Activated CD4-positive, CD25-positive, alpha-beta regulatory T cell treated with anti-CD3 and anti-CD28 coated beads, Interleukin-2, amount 50 U/mL, for 72 hours (primary cell): ENCODE measurements around the gene AFAP1.

Experiments
- DNase-seq: peaks from one replicate; pipeline ENCODE4 v3.0.0; 2021

AFAP1 gene

DNA sequence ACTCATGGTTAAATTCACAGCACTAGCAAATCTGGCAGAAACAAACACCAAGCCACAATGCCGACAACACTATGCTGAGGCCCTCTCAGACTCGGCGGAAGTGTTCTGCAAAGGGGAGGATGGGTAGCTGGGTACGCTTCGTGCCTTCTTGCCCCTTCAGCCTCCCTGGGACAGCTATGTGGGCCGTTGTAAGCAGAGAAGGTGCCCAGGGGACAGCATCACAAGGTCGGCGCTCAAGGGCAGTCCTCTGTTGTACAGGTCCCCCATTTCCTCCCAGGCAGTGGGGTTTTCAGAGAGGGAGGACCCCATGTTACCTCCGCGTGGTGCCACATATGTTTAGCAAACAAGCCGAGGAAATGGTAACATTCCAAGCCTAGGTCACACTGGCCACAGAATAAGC is 173.6 kb downstream of the AFAP1 start:
- no peak for DNase-seq

DNA sequence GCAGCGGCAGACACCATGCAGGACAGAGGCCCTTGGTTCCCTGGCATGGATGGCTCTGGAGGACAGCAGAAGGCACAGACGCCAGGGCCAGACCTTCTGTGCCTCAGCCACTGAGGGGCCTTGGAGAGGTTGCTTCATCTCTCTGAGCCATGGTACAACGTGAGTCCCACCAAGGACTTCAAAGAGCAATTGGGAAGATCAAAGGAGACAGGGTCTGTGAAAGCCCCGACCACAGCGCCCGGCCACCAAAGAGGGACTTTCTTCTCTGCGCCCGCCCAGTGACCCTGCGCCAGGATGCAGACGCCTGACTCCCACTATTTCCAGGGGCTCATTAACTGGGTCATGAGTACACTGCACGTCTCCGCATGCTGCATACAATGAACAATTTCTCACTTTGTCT is 174.0 kb downstream of the AFAP1 start:
- DNase-seq, result no peak

DNA sequence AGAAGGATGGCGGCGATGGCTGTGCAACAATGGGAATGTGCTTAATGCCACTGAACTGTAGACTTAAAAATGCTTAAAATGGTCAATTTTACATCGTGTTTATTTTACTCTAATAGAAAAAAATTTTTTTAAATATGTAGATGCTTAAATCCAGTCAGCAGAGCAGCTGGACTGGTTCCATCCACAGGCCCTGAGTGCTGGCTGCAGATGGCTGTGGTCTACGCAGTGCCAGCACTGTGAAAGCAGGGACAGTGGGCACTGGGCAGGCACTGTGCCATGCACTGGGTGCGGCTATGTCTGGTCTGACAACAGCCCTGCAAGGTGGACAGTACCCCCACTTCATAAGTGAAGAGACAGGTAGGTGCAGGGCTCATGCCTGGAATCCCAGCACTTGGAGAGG is 175.2 kb downstream of the AFAP1 start:
- DNase-seq, result no peak

DNA sequence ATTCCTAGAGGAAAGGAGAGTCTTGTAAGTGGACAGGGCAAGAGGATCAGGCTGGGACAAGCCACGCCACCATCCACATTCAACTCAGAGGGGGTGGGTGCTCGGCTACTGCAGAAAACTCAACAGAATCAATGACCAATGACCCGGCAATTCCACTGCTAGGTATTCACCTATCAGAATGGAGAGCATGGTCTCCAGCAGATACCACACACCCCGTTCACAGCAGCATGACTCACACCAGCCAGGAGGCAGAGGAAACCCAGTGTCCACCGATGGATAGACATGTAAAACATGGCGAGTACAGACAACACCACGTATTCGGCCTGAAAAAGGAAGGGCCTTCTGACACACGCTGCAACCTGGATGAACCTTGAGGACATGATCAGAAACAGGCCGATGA is 175.9 kb downstream of the AFAP1 start:
- no peak for DNase-seq

DNA sequence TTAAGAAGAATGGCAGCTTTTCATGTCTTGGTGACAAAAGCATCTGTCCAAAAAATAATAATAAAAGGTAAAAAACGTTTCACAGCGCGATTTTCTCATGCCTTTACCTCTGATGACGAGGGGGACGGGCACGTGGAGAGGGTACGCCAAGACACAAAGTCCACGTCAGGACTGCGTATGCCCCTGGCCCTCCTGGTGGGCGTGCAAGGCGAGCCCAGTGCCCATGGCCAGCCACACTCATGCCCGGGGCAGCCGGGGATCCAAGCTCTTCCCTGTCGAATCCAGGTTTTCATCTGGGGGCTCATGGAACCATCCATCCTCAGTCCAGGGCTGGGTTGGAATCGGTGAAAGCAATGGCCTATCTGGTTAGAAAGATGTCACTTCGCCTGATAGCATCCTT is 176.6 kb downstream of the AFAP1 start:
- DNase-seq, result no peak

DNA sequence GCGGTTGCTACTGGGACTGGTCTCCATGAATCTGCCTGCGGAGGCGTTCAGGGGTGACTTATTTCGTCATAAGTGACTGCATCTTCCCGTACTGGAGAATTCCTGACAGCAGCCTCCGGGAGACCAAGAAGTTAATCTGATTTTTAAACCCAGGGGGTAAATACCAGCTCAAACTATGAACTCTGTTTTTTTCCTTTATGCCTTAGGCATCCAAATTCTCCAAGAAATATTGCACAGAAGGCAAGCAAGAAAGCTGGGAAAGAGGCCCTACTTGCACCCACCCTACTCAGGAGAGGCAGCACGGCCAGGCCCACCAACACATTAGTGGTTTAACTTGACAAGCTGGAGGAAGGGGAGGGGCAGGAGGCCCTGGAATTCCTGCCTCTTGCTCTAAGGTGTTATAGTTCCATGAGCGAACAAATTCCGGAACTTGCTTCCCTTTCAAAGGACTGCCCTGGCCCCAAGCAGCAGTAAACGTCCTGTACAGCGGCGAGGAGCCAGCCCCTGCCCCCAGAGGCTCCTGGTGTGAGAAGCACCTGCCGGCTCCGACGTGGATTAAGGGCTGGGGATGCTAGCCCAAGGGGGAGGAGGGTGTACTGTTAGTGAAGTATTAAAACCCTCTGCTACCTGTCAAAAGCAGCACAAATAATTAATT is 177.2 kb downstream of the AFAP1 start:
- no peak for DNase-seq

DNA sequence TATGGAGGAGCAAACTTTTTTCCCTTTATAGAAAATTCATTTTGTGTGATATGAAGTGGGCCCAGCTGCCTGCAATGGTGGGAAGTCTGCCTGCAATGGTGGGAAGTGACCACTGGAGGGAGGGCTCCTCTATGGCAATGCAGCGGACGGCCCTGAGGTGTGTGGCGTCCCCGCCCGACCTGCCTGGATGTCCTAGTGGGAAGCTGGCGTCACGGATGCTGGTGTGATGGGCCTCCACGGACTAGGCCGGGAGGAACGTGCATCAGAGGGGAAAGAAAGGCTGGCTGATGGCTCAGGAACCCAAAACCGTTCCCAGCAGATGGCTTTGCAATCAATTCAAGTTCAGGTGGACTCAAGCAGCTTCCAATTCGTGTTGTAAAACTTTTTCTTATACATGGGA is 177.9 kb downstream of the AFAP1 start:
- no peak for DNase-seq

DNA sequence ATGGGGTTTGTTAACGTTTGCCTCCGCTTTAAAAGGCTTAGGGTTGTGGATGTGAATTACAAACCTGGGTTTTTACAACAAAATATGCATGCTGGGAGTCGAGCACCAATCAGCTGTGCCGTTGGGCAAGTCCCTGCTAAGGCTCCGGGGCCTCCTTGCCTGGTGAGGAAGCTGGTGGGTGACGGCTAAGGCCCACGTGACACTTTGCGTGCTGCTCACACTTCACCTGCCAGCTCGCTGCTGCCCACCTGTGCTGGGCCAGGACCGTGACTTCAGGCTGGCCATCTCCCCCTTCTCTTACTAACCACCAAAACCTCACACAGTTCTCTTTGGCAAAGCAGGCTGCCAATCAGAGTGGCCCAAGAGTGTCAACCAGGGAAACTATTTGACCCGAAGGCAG is 178.3 kb downstream of the AFAP1 start:
- DNase-seq, result no peak

DNA sequence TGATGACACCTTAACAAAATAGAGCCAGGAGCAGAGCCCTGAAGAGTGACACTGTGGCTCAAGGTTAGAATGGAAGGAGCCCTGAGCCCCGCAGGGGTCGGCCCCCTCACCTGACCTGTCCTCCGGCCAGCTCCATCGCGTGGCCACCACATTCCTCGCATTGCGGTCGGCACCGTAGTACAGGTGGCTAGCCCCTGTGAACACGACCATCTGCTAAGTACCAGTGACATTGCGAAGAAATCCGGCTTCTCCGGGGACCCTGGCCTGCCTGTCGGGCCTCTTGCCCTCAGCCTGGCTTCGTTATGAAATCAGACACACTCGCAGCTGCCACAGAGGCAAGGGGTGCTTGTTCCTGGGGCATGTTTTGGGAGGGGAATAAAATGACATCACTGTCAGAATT is 179.0 kb downstream of the AFAP1 start:
- no peak for DNase-seq

DNA sequence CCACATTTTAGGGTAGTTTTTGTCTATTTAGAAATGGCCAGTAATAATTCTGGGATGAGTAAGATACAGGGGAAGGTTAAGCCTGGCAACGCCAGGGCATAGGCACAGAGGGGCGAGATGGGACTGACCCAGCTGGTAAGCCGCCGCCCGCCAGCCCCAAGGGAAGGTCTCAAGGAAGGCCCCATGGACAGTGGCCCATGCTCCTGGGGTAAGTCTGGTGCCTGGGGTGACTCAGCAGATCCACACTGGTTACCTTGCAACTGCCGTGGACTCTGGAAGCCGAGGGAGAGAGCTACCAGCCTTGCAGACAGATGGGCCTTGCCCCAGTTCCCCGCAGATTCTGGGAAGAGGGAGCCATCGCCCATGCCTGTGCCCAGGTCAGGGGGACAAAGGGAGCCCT is 179.4 kb downstream of the AFAP1 start:
- no peak for DNase-seq

DNA sequence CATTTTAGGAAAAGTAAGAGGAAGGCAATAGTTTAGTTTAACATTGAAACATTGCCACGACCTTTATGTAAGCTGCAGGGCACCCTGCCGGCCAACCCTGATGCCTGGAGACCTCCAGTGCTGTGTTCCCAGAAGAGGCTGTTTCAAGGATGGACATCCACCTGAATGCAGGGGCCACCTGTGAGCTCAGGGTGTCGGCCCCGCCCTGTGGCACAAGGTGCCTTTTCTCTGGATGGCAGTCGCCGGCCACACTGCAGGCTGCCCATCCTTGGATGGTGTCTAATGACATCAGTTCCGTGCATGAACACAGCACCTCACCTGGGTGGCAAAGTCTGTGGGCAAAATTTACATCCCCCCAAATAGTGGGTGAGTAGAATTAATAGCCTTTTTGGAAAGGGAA is 180.0 kb downstream of the AFAP1 start:
- no peak for DNase-seq

DNA sequence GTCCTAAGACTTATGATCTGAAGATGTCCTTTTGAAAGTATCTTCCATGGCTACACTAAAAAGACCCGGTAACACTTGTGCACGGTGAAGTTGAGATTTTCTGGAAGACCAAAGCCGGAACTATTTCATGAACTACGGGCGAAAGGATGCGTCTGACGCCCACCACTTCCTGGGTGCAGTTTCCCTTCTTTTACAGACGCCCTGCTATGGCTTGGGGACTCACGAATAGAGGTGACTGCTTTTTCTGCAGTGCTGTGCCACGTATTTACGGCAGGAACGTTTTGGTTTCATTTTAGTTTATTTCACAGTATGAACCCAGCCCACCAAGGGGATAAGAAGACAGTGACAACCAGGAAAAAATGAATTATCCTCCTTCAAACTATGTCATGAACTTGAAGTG is 180.4 kb downstream of the AFAP1 start:
- no peak for DNase-seq

DNA sequence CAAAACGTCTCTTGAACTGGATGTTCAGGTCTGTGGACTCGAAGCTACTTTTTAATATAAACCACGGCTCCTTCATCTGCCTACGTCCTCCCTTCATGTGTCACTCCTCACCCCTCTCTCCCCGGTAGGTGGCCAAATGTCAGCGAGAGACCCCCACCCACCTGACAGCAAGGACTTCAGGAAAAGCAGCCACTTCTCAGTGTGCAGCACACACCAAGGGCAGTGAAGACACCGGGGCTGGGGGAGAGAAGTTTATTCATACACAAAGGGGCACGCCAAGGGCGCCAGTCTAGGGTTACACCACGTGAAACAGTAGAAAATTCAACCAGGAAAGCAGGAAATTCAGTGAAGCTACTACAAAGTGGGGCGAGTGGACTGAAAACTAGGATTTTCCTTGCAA is 181.2 kb downstream of the AFAP1 start:
- DNase-seq, result no peak

DNA sequence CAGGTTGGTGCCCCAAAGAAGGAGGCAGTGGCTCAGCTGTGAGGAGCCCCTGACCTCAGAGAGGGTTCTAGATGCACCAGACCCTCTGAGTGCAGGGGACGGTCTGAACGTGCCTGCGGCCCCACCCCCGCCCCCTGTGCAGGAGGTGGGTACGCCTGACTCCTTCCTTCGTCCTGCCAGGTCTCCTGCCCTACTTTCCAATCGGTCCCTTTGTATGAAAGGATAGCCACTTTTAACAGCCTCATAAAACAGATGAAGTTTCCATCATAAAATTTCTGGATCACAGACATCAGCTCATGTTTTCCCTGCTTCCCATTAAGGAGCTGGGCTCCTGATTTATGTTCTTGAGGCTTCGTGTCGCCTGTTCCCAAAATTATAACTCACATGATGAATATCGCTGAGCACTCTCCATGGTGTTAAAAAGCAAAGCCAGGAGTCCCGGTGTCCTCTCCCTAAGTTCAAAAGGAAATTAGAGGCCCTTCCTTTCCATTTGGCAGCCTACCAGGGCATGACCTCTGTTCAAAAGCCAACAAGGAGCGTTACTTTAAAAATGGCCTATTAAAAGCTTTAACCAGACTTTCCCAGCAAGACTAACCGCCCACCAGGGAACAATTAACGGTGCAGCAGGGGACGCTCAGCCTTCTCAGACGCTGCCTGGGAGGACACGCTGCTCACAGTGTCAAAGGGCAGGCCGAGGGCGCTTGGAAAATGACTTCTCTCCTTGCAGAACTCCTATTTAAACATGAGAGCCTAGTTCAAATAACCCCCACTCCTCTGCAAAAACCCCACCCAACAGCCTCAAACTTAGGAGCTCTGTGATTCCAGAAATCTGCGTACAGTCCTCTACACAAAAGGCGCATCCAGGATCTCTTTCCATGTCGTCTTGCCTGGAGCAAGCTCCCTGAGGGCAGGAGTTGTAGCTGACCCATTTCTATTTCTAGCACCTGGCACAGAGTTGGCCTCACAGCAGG is 181.9 kb downstream of the AFAP1 start:
- no peak for DNase-seq

DNA sequence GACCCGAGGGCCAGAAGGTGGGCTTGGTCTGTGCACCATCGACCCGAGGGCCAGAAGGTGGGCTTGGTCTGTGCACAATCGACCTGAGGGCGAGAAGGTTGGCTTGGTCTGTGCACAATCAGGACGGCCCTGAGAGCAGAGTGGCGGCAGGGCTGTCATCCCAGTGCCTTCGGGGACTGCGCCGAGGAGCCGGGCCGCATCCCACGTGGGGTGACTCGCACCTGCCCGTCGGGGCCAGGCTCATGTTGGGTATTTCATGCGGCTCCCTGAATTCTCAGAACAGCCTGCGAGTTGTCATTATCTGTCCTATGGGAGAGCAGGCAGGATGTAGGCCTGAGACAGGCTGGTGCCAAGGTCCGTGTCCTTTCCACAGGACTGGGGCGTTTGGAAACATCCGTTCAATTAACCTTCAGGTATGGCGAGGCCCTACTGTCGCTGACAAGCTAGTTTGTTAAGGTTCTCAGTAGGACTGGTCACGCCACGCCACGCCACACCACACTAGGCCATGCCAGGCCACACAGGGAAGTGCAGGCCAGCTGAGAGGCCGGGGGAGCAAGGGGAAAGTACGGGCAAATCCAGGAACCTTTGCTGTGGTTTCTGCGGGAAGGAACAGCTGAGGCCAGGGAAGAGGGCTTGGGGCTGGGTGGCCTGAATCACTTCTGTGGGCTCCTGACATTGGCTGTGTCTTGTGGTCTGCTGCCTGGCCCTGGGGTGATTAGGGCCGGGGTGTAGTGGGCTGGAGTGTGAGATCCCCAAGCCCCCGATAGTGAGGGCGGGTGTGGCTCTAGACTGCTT is 182.9 kb downstream of the AFAP1 start:
- no peak for DNase-seq

DNA sequence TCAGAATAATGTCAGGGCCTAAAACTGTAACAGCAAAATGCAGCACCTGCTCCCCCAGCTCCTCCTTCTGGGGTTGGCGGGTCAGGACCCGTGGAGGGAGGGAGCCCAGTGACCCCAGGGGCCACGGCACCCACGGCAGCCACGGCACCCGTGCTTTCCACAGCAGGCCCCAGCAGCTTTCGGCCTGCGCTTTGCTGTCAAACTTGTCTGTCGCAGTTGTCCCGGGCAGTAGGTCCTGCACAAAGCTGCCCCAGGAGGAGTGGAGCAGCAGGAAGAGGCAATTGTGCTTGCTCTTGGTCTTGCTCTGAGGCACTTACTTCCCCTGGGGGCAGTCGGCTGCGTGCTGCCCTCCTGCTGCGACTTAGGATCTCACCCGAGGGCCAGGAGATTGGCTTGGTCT is 183.6 kb downstream of the AFAP1 start:
- DNase-seq, result no peak

DNA sequence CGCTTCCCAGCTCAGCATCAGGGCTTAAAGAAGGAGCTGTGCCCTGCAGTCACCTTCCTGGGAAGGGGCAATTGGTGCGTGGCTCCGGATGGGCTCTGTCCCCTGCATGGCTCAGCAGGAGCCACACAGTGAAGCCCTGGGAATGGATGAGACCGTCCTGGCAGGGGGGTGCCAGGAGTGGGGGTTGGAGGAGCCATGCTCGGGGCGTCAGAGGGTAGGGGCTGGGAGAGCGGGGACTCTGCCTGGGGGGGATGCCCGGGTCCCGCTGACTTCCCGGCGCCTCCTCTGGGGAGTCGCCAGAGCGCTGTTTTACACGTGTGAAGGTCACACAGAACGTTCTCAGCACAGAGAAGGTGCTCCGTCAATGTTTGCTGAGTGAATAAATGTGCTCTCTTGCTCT is 184.1 kb downstream of the AFAP1 start:
- DNase-seq, result no peak

DNA sequence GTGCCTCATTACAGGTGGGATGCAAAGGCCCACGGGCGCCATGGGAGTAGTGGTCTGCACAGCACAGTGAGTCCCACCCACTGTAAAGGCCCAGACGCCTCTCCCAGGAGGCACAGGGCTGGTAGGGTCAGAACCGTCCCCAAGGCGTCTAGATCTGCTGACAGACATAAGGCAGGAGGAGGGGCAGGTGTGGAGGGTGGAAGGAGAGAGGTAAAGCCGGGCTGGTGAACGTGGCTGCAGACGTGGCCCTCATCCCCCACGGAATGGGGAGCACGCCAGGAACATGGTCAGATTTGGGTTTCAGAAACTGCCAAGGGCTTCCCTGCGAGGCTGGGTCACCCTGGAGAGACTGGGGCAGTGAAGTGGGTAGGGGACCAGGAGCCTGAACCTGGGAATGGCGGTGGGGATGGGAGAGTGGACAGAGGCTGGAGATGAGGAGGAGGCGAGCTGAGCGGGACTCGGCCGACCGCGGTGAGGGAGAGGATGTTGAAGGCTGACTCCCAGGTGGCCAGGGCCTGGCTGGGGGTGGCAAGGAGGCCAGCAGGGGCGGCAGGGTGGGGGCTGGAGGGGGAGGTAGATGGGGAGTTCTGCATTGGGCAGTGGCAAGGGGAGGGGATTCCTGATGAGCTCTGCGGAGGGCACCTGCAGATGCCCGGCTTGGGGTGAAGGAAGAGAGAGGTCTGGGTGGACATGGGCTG is 184.9 kb downstream of the AFAP1 start:
- no peak for DNase-seq

DNA sequence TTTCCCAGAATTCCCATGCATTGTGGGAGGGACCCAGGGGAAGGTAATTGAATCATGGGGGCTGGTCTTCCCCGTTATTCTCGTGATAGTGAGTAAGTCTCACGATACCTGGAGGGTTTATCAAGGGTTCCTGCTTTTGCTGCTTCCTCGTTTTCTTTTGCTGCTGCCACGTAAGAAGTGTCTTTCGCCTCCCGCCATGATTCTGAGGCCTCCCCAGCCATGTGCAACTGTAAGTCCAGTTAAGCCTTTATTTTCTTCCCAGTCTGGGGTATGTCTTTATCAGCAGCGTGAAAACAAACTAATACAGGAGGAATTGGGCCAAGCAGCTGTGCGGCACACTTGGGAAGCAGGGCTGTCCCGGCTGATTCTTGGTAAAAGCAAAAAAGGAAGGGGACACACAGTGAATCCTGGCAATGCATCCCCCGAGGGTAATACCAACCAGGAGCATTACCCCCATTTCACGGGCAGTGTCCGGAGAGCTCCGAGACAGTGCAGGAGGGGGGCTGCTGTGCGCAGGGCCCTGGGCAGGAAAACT is 185.7 kb downstream of the AFAP1 start:
- DNase-seq, result no peak

DNA sequence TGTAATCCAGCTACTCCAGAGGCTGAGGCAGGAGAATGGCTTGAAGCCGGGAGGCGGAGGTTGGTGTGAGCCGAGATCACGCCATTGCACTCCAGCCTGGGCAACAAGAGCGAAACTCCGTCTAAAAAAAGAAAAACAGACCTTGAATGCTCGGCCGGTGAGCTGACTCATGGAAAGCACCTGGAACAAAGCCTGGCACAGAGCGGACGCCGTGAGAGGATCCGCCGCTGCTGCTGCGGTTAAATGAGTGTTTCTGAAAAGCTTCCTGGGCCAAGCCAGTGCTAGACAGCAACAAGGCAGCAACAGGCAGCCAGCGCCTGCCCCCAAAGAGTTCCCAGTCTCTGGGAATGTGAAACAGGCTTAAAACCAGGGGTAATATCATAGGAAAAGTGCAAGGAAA is 186.4 kb downstream of the AFAP1 start:
- DNase-seq, result no peak

DNA sequence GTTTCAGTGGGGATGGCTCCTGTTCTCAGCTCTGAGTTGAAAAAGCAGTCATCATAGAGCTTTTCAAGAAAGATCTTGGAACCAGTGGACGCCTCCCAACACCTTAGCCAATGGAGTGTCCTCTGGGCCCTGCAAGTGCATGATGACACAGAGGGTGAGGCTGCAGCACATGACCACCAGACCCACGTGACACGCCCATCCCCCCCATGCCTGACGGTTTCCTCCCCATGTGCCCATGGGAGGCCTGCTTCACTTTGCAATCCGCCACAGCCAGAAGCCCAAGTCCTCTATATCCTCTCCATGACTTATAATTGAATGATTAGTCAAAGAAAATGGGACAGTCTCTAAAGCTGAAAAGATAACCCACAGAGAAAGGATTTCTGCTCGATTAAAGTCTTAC is 187.0 kb downstream of the AFAP1 start:
- DNase-seq, result no peak

DNA sequence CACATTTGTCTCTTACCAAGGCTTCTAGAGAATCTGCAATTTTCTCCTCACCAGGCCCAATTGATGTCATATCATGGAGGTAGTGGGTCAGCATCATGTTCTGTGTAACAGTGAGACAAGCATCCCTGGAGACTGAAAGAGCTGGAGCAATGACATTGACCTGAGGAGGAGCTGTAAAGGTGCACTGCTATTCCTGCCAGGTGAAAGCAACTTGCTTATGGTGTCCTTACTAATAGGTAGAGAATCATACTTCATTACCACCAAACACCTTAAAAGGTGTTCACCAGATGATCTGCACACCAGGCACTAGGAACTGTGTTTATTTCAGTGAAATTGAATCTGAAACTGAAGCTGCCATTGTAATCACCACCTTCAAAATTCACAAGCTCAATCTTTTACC is 188.7 kb downstream of the AFAP1 start:
- DNase-seq, result no peak

DNA sequence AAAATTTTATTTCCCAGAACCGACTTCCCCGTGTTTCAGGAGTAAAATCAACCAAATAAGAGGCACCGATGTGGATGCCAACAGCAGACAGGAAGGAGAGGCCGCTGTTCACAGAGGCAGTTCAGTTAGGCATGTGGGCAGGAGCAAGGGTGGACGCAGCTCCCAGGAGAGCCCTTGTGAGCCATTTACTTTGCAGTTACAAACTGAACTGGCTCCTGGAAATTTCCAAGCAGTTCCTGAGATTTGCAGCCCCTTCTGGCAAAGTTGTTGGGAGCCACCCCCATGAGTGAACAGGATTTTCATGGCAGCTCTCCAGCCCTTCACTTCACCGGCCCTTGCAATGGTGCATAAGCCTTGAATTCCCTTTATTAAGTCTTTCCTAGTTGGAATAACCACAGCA is 189.1 kb downstream of the AFAP1 start:
- DNase-seq, result no peak
